Lower leg skin (tissue), 4 donors: ENCODE data around the gene SS18L1. TPM values are rescaled to one million over a fixed set of nuclear protein-coding genes. Genes with fewer than 3 reads are reported as not detected.

Experiments used
- DNase-seq, 2 donors: peaks; one replicate each; pipeline ENCODE4 v3.0.0-alpha.2; 2019; ENCODE audit warnings: low spot score in 2 of 2
- H3K4me3 ChIP-seq: fragments of 200-600 bp; sonication (generic); 2 replicates; pipeline ENCODE4 v1.5.1; 2017; ENCODE audit warnings: mild to moderate bottlenecking, low read depth; ENCODE audit not compliant: poor library complexity, severe bottlenecking
- POLR2A ChIP-seq, 2 donors: fragments of 450-650 bp; IDR thresholded peaks; one replicate each; pipeline ENCODE4 v1.6.1; 2016 to 2017; ENCODE audit warnings: antibody characterized with exemption in 2 of 2, mild to moderate bottlenecking in 1 of 2, moderate library complexity in 1 of 2
- WGBS, 2 donors: methylation state at CpG; one replicate each; pipeline ENCODE4 v1.1.5; 2018; 5-methylcytosine and 5-hydroxymethylcytosine counted together
- intact Hi-C: fragments of 100-400 bp; cut with DNase I; formaldehyde crosslinking; loops from one replicate; pipeline ENCODE4 v1.15.0; 2023; ENCODE audit warnings: low total_unique reads
- total RNA-seq, 4 donors: library from RNA; depleted of rRNA; stranded (reverse); fragments of >200 nt; gene quantifications; one replicate each; pipeline ENCODE4 v1.1.0, GENCODE V29; 2016
- TF ChIP-seq, protein P1 (sequence below), 3 donors: fragments of 450-650 bp; IDR thresholded peaks; one replicate each; pipeline ENCODE4 v1.5.1; 2016; ENCODE audit warnings: antibody characterized with exemption in 3 of 3, mild to moderate bottlenecking in 3 of 3, moderate library complexity in 2 of 3

The SS18L1 gene
- total RNA-seq, 4 donors from 2014 or later, result 23.3 to 51.7 (median 25.8) TPM

DNA sequence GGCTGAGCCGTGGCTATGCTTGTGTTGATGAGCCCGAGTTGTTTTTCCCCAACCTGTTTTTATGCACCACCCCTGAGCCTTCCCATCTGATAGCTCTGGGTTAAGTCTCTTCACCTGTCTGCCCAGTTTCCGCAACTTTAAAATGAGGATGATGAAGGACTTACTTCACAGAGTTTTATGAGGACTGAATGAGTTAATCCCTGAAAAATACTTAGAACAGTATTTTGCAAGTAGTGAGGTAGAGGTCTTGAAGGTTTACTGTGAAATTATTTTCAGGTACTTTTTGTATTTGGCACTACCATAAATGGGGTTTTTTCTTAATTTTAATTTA is 42.5 kb downstream of the SS18L1 start:
- DNase-seq, result no peak
- WGBS, 2 donors, result 64 to 78% methylated on average over 3 of the region's 3 CpGs
- intact Hi-C loops, result no loop called here

DNA sequence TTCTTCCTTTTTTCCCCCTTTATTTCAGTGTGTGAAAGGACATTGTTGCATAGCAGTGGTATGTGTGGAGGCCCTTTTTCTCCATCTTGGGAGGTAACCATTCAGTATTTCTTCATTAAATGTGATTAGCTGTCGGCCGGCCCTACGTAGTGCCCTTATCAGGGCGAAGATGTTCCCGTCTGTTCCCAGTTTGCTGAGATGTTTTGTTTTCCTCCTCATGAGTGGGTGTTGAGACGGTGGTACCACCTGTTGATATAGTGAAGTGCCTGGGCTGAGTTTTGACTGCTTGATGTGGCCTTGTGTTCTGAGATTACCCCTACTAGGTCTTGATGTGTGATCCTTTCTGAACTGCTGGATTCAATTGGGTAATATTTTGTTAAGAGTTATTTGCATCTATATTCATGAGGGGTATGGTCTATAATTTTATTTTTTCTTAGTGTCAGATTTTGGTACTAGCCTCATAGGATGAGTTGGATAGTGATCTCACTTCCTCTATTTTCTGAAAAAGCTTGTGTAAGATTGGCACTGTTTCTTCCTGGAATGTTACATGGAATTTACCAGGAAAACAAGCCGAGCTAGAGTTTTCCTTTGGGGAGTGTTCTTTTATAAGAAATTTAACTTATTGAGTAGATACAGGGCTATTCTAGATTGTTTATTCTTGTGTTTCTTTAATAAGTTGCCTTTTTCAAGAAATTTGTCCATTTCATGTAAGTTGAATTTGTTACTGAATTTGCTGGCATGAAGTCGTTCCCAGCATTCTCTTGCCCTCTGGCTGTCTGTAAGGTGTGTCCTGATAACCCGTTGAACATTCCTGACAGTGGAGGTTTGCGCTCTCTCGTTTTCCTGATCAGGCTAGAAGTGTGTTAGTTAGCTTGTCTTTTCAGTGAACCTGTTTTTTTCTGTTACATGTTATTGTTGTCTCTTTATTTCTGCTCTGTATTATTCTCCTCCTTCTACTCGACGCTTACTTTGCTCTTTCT is 43.6 kb downstream of the SS18L1 start:
- H3K4me3 ChIP-seq, result no peak overlapping the region
- intact Hi-C loops, result no loop called here
- DNase-seq, result no peak
- TF ChIP-seq, protein P1, sequence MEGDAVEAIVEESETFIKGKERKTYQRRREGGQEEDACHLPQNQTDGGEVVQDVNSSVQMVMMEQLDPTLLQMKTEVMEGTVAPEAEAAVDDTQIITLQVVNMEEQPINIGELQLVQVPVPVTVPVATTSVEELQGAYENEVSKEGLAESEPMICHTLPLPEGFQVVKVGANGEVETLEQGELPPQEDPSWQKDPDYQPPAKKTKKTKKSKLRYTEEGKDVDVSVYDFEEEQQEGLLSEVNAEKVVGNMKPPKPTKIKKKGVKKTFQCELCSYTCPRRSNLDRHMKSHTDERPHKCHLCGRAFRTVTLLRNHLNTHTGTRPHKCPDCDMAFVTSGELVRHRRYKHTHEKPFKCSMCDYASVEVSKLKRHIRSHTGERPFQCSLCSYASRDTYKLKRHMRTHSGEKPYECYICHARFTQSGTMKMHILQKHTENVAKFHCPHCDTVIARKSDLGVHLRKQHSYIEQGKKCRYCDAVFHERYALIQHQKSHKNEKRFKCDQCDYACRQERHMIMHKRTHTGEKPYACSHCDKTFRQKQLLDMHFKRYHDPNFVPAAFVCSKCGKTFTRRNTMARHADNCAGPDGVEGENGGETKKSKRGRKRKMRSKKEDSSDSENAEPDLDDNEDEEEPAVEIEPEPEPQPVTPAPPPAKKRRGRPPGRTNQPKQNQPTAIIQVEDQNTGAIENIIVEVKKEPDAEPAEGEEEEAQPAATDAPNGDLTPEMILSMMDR (IDR thresholded peaks at IDR 0.05), result no peak
- no peak for TF ChIP-seq POLR2A (IDR thresholded peaks at IDR 0.05)
- WGBS, 2 donors, result 69 to 71% methylated on average over 13 of the region's 13 CpGs

More for the DNA sequence above, 42.5 kb downstream of the SS18L1 start:
- no peak overlapping the region for H3K4me3 ChIP-seq
- TF ChIP-seq, protein P1 (IDR thresholded peaks at IDR 0.05), result no peak
- TF ChIP-seq POLR2A (IDR thresholded peaks at IDR 0.05), result no peak

DNA sequence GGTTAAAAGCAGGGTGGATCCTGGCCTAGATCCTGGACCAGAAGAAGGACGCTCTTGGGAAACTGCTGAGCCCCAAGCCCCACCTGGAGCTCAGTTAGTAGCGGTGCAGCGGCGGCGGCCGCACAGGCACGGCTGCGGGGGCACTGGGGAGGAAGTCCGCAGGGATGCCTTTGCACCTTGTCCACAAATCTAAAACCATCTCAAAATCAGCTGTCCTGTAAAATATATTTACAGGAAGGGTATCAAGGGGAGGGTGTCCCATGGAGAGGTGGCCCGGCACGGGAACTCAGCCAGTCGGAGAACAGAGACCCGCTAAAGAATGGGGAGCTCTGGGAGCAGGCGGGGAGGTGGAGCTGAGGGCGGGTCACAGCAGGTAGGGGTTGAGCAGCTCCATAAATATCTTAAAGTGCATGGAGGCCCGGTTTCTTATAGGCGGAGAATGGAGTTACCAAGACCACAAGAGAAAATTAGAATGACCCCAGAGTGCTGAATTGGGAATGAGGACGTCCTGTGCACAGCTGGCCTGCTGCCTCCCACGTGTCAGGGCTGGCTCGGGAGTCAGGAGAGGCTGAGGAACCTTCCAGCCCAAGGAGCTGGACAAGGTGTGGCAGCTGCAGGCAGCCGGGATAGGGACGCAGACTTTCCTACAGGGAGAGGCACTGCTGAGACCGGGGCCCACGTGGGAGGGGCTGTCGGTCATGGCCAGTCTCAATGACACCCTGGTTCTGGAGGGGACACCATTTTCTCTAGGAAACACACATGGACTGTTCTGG is 47.3 kb downstream of the SS18L1 start:
- TF ChIP-seq POLR2A (IDR thresholded peaks at IDR 0.05), result no peak
- TF ChIP-seq, protein P1 (IDR thresholded peaks at IDR 0.05), result no peak
- intact Hi-C loops, result no loop called here
- 79 to 87% methylated on average over 25 of the region's 25 CpGs for WGBS, 2 donors
- DNase-seq, result no peak
- H3K4me3 ChIP-seq, result no peak overlapping the region

DNA sequence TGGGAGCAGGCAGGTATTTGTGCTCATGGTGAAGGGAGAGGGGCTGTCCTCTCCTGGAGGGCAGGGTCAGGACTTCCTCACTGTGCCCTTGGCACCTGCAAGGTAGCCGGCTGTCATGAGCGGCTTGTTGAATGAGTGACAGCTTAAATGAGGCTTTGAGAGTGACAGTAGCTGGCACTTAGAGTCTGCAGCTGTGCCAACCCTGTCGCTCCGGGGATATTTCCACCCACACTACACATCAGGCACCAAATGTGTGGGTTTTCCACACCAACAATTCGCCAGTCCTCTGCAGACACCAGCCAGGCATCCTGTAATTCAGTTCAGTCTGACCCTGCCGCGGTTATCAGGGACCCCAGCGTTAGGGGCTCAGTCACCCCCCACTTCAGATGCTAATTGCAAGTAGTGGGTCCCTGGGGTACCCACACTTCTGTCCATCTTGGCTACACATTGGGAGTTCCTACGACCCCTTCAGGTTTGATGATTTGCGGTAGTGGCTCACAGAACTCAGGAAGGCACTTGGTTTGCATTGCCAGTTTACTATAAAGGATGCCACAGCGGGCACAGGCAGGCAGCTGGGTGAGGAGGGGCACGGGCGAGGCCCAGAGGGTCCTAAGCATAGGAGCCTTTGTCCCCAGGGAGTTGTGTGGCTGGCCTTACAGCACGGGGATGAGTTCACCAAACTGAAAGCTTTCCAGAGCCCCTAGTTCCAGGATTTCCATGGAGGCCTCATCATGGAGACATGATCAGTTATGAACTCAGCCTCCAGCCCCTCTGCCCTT is 48.4 kb downstream of the SS18L1 start:
- H3K4me3 ChIP-seq, result no peak overlapping the region
- no peak for DNase-seq
- WGBS, 2 donors, result 70 to 76% methylated on average over 14 of the region's 14 CpGs
- intact Hi-C loops, result no loop called here
- TF ChIP-seq POLR2A (IDR thresholded peaks at IDR 0.05), result no peak
- TF ChIP-seq, protein P1 (IDR thresholded peaks at IDR 0.05), result no peak

DNA sequence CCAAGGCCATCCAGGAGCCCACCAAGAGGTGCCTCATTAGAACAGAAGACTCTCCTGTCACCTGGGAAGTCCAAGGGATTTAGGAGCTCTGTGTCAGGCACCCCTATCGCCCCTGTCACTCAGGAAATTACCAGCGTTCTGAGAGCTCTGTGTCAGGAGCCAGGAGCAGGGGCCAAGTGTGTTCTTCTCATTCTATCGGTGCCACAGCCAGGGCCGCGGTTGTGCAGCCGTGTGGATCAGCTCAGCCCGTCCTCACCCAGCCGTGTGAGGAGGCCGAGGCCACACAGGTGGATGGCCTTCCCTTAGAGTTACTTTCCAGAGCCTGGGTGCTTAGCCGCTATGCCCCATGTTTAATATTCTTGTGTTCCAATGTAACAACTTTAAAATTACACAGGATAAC is 49.1 kb downstream of the SS18L1 start:
- 79 to 82% methylated on average over 10 of the region's 10 CpGs for WGBS, 2 donors
- intact Hi-C loops, result no loop called here
- no peak for DNase-seq
- TF ChIP-seq, protein P1 (IDR thresholded peaks at IDR 0.05), result no peak
- TF ChIP-seq POLR2A (IDR thresholded peaks at IDR 0.05), result no peak
- no peak overlapping the region for H3K4me3 ChIP-seq
